ENCODE measurements around the gene KLF4. TPM values are rescaled to one million over a fixed set of nuclear protein-coding genes. Genes with fewer than 3 reads are reported as not detected.

The KLF4 gene
- total RNA-seq, 1 donor from 2014 or later, result 131 TPM

- DNase-seq (ENCODE audit: extremely low spot score, unreplicated experiment), result no peak
- H3K27me3 Mint-ChIP-seq (ENCODE audit: unreplicated experiment), result no peaks in the 10 kb centered on the region
- no peak for TF ChIP-seq CTCF (IDR thresholded peaks at IDR 0.05)
- peak overlapping the region; percentile 14 for H3K4me3 Mint-ChIP-seq (ENCODE audit: unreplicated experiment)
- H3K36me3 Mint-ChIP-seq (ENCODE audit: unreplicated experiment), result peaks cover 2% of the 10 kb centered on the region
- peaks cover 27% of the 10 kb centered on the region for H3K4me1 Mint-ChIP-seq (ENCODE audit: unreplicated experiment)
- peak overlapping the region; percentile 74 for H3K27ac Mint-ChIP-seq (ENCODE audit: unreplicated experiment)
- H3K9me3 Mint-ChIP-seq (ENCODE audit: unreplicated experiment), result no peaks in the 10 kb centered on the region
These were observed 9.2 kb downstream of the KLF4 start for GRCh38 chr9:107480386-107480789.

DNA sequence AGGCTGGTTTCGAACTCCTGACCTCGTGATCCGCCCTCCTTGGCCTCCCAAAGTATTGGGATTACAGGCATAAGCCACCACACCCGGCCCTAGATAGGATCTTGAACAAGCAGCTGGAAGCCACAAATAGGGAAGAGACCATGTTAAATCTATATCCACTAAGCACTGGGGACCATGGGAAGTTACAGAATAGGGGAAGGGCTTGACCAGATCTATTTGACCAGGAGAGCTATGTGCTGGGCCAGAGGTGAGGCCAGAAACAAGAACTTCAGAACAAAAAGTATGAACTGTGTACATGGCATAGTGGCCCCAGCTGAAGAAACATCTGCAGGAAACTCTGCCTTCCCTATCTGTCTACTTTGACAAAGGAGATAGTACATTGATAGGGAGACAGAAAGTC lies 10.8 kb downstream of the KLF4 start:
- Mint-ChIP-seq H3K9me3 (ENCODE audit: unreplicated experiment) (no peaks in the 10 kb centered on the region), H3K27me3 (ENCODE audit: unreplicated experiment) (no peaks in the 10 kb centered on the region), H3K36me3 (ENCODE audit: unreplicated experiment) (no peaks in the 10 kb centered on the region), H3K4me3 (ENCODE audit: unreplicated experiment) (no peak overlapping the region), H3K27ac (ENCODE audit: unreplicated experiment) (no peak overlapping the region), H3K4me1 (ENCODE audit: unreplicated experiment) (peaks cover 23% of the 10 kb centered on the region)
- no peak for DNase-seq (ENCODE audit: extremely low spot score, unreplicated experiment)
- no peak for TF ChIP-seq CTCF (IDR thresholded peaks at IDR 0.05)

- Mint-ChIP-seq H3K9me3 (ENCODE audit: unreplicated experiment) (no peaks in the 10 kb centered on the region), H3K27ac (ENCODE audit: unreplicated experiment) (no peak overlapping the region), H3K4me3 (ENCODE audit: unreplicated experiment) (no peak overlapping the region), H3K36me3 (ENCODE audit: unreplicated experiment) (no peaks in the 10 kb centered on the region), H3K4me1 (ENCODE audit: unreplicated experiment) (no peaks in the 10 kb centered on the region), H3K27me3 (ENCODE audit: unreplicated experiment) (no peaks in the 10 kb centered on the region)
- DNase-seq (ENCODE audit: extremely low spot score, unreplicated experiment), result no peak
- no peak for TF ChIP-seq CTCF (IDR thresholded peaks at IDR 0.05)
These were observed 15.4 kb downstream of the KLF4 start for GRCh38 chr9:107474124-107474523.

GRCh38 chr9:107472581-107473340 lies 16.8 kb downstream of the KLF4 start:
- DNase-seq (ENCODE audit: extremely low spot score, unreplicated experiment), result no peak
- Mint-ChIP-seq H3K4me1 (ENCODE audit: unreplicated experiment) (no peaks in the 10 kb centered on the region), H3K9me3 (ENCODE audit: unreplicated experiment) (no peaks in the 10 kb centered on the region), H3K27ac (ENCODE audit: unreplicated experiment) (no peak overlapping the region), H3K4me3 (ENCODE audit: unreplicated experiment) (no peak overlapping the region), H3K36me3 (ENCODE audit: unreplicated experiment) (no peaks in the 10 kb centered on the region), H3K27me3 (ENCODE audit: unreplicated experiment) (no peaks in the 10 kb centered on the region)
- TF ChIP-seq CTCF (IDR thresholded peaks at IDR 0.05), result no peak

GRCh38 chr9:107471552-107471951 lies 18.0 kb downstream of the KLF4 start:
- Mint-ChIP-seq H3K27ac (ENCODE audit: unreplicated experiment) (no peak overlapping the region), H3K9me3 (ENCODE audit: unreplicated experiment) (no peaks in the 10 kb centered on the region), H3K4me1 (ENCODE audit: unreplicated experiment) (no peaks in the 10 kb centered on the region), H3K27me3 (ENCODE audit: unreplicated experiment) (no peaks in the 10 kb centered on the region), H3K36me3 (ENCODE audit: unreplicated experiment) (no peaks in the 10 kb centered on the region), H3K4me3 (ENCODE audit: unreplicated experiment) (no peak overlapping the region)
- TF ChIP-seq CTCF (IDR thresholded peaks at IDR 0.05), result no peak
- DNase-seq (ENCODE audit: extremely low spot score, unreplicated experiment), result no peak

Measured in osteocyte (in vitro differentiated cells).